Measurements from ENCODE around the gene CD7. TPM values are rescaled to one million over a fixed set of nuclear protein-coding genes. Genes with fewer than 3 reads are reported as not detected.

CD7 gene
- total RNA-seq, 1 donor from 2014 or later = not detected

DNA sequence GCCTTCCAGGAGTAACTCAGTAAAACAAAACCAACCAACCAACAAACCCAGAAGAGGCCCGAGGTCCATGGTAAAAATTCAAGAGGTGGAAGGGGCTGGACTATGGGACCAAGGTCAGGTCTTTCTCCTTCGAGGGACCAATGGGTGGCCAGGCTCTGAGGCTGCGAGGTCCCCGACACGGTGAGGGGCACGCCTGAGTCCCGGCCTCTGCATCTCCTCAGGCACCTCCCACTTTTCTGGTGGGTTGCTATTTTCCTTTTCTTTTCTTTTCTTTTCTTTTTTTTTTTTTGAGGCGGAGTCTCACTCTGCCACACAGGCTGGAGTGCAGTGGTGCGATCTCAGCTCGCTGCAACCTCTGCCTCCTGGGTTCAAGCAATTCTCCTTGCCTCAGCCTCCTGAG is 18.0 kb downstream of the CD7 start:
- H3K27me3 Mint-ChIP-seq (ENCODE audit: low read depth) = peaks cover 29% of the 10 kb centered on the region
- TF ChIP-seq, protein P1, sequence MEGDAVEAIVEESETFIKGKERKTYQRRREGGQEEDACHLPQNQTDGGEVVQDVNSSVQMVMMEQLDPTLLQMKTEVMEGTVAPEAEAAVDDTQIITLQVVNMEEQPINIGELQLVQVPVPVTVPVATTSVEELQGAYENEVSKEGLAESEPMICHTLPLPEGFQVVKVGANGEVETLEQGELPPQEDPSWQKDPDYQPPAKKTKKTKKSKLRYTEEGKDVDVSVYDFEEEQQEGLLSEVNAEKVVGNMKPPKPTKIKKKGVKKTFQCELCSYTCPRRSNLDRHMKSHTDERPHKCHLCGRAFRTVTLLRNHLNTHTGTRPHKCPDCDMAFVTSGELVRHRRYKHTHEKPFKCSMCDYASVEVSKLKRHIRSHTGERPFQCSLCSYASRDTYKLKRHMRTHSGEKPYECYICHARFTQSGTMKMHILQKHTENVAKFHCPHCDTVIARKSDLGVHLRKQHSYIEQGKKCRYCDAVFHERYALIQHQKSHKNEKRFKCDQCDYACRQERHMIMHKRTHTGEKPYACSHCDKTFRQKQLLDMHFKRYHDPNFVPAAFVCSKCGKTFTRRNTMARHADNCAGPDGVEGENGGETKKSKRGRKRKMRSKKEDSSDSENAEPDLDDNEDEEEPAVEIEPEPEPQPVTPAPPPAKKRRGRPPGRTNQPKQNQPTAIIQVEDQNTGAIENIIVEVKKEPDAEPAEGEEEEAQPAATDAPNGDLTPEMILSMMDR (conservative IDR thresholded peaks at IDR 0.05) = no peak
- DNase-seq (ENCODE audit: low read depth, low spot score) = no peak
- no peaks in the 10 kb centered on the region for H3K36me3 Mint-ChIP-seq (ENCODE audit: low read depth)
- H3K4me1 Mint-ChIP-seq = peaks cover 6% of the 10 kb centered on the region
- H3K9me3 Mint-ChIP-seq = no peaks in the 10 kb centered on the region
- H3K4me3 Mint-ChIP-seq = no peak overlapping the region
- H3K27ac Mint-ChIP-seq (ENCODE audit: unreplicated experiment) = no peak overlapping the region

GRCh38 chr17:82298538-82299421 is 18.6 kb downstream of the CD7 start:
- Mint-ChIP-seq H3K9me3 (no peaks in the 10 kb centered on the region), H3K27ac (ENCODE audit: unreplicated experiment) (no peak overlapping the region), H3K4me1 (peaks cover 10% of the 10 kb centered on the region), H3K27me3 (ENCODE audit: low read depth) (peaks cover 31% of the 10 kb centered on the region), H3K4me3 (no peak overlapping the region), H3K36me3 (ENCODE audit: low read depth) (no peaks in the 10 kb centered on the region)
- TF ChIP-seq, protein P1 (conservative IDR thresholded peaks at IDR 0.05) = no peak
- no peak for DNase-seq (ENCODE audit: low read depth, low spot score)

- Mint-ChIP-seq H3K4me1 (peaks cover 14% of the 10 kb centered on the region), H3K27me3 (ENCODE audit: low read depth) (peaks cover 34% of the 10 kb centered on the region), H3K27ac (ENCODE audit: unreplicated experiment) (no peak overlapping the region), H3K36me3 (ENCODE audit: low read depth) (no peaks in the 10 kb centered on the region), H3K4me3 (no peak overlapping the region), H3K9me3 (no peaks in the 10 kb centered on the region)
- TF ChIP-seq, protein P1 (conservative IDR thresholded peaks at IDR 0.05) = no peak
- no peak for DNase-seq (ENCODE audit: low read depth, low spot score)
Measured at GRCh38 chr17:82297714-82298537, 19.5 kb downstream of the CD7 start.

DNA sequence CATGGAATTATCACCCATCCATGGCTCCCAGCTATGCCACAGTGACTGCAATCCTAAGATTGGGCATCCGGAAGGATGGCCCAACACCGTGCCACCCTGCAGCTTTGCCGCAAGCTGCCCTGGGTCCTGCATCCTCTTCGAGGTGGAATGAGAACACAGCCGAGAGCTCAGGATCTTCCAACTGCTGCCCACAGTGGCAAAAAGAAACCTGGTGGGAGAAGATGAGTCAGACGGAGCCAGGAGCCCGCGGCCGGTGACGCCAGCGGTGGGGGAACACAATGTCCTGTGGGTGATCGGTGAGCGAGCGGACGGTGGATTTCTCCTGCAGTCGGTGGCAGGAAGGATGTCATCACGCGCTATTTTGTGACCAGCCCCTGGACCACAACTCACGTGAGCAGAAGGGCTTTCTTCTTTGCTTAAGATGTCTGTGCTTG is 20.1 kb downstream of the CD7 start:
- TF ChIP-seq, protein P1 (conservative IDR thresholded peaks at IDR 0.05) = no peak
- Mint-ChIP-seq H3K27me3 (ENCODE audit: low read depth) (peaks cover 34% of the 10 kb centered on the region), H3K4me3 (no peak overlapping the region), H3K9me3 (no peaks in the 10 kb centered on the region), H3K36me3 (ENCODE audit: low read depth) (no peaks in the 10 kb centered on the region), H3K27ac (ENCODE audit: unreplicated experiment) (no peak overlapping the region), H3K4me1 (peaks cover 19% of the 10 kb centered on the region)
- DNase-seq (ENCODE audit: low read depth, low spot score) = no peak

DNA sequence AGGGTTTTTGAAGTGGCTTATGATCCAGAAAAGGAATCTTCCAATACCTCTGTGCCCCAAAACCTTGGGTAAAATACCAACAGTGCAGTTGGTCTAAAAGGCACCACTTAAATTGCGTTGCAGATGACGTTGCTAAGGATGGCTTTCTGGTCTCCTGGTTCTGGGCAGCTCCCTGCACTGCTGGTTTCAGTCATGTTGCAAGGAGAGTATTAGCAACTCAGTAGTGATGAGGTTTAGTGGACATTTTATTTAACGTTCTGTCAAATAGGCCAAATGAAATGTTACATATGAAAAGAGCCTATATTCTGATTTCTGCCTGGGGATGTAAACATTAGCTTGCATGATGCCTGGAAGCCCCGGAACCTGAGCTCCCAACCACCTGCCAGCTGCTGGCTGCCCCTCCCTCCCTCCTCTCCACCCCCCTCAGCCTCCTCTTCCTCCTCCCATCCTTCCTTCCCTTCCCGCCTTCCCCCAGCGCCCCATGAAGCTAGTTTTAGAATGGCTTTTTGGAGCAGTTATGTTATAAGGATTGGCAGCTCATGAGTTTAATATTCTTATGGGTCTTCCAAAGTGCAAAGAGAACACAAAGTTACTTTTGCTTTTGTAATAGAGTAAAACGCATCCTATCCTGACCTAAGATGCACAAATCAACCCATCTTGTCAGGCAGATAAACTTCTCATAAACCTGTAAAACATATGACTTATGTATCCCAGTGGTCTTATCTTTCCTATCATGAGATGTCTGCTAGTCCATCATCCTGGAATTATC is 20.7 kb downstream of the CD7 start:
- H3K36me3 Mint-ChIP-seq (ENCODE audit: low read depth) = no peaks in the 10 kb centered on the region
- no peak for DNase-seq (ENCODE audit: low read depth, low spot score)
- H3K27ac Mint-ChIP-seq (ENCODE audit: unreplicated experiment) = no peak overlapping the region
- H3K27me3 Mint-ChIP-seq (ENCODE audit: low read depth) = peaks cover 34% of the 10 kb centered on the region
- TF ChIP-seq, protein P1 (conservative IDR thresholded peaks at IDR 0.05) = no peak
- H3K9me3 Mint-ChIP-seq = no peaks in the 10 kb centered on the region
- H3K4me1 Mint-ChIP-seq = peaks cover 19% of the 10 kb centered on the region
- peak overlapping the region; percentile 68 for H3K4me3 Mint-ChIP-seq

Data from neural crest cell (in vitro differentiated cells).